Chondrocyte (in vitro differentiated cells): ENCODE data around the gene LYRM4. TPM values are rescaled to one million over a fixed set of nuclear protein-coding genes. Genes with fewer than 3 reads are reported as not detected.

Experiments used
- DNase-seq: peaks from one replicate; pipeline ENCODE4 v3.0.0; 2021; ENCODE audit warnings: mixed read lengths, low spot score
- H3K27ac Mint-ChIP-seq: one replicate; pipeline ENCODE4 v1.8.0; 2021; ENCODE audit warnings: mild to moderate bottlenecking, moderate library complexity, mixed read lengths; ENCODE audit not compliant: unreplicated experiment
- H3K27me3 Mint-ChIP-seq: 2 replicates; pipeline ENCODE4 v1.8.0; 2021; ENCODE audit warnings: low read depth, mixed read lengths
- H3K36me3 Mint-ChIP-seq: 2 replicates; pipeline ENCODE4 v1.8.0; 2021; ENCODE audit warnings: low read depth, mixed read lengths
- H3K4me1 Mint-ChIP-seq: 2 replicates; pipeline ENCODE4 v1.8.0; 2021; ENCODE audit warnings: low read depth, mild to moderate bottlenecking, mixed read lengths
- H3K4me3 Mint-ChIP-seq: one replicate; pipeline ENCODE4 v1.8.0; 2021; ENCODE audit warnings: mild to moderate bottlenecking, moderate library complexity, mixed read lengths; ENCODE audit not compliant: unreplicated experiment
- H3K9me3 Mint-ChIP-seq: 2 replicates; pipeline ENCODE4 v1.8.0; 2021; ENCODE audit warnings: low read depth, mixed read lengths
- total RNA-seq: library from RNA; stranded (reverse); gene quantifications from 3 replicates; pipeline ENCODE4 v1.2.1, GENCODE V29; 2021
- TF ChIP-seq, protein P1 (sequence below): fragments of 200-600 bp; sonication (generic); IDR thresholded peaks from 2 replicates; pipeline ENCODE4 v1.5.0; 2021; ENCODE audit warnings: antibody characterized with exemption, mild to moderate bottlenecking, moderate library complexity

The LYRM4 gene
- total RNA-seq, 1 donor from 2014 or later, result 18.0 TPM

GRCh38 chr6:5205877-5206850, 54.6 kb downstream of the LYRM4 start:
- DNase-seq, result no peak
- Mint-ChIP-seq H3K4me3 (no peak overlapping the region), H3K36me3 (no peaks in the 10 kb centered on the region), H3K9me3 (no peaks in the 10 kb centered on the region), H3K4me1 (peaks cover 73% of the 10 kb centered on the region), H3K27me3 (no peaks in the 10 kb centered on the region), H3K27ac (peak overlapping the region; percentile 82)
- TF ChIP-seq, protein P1, sequence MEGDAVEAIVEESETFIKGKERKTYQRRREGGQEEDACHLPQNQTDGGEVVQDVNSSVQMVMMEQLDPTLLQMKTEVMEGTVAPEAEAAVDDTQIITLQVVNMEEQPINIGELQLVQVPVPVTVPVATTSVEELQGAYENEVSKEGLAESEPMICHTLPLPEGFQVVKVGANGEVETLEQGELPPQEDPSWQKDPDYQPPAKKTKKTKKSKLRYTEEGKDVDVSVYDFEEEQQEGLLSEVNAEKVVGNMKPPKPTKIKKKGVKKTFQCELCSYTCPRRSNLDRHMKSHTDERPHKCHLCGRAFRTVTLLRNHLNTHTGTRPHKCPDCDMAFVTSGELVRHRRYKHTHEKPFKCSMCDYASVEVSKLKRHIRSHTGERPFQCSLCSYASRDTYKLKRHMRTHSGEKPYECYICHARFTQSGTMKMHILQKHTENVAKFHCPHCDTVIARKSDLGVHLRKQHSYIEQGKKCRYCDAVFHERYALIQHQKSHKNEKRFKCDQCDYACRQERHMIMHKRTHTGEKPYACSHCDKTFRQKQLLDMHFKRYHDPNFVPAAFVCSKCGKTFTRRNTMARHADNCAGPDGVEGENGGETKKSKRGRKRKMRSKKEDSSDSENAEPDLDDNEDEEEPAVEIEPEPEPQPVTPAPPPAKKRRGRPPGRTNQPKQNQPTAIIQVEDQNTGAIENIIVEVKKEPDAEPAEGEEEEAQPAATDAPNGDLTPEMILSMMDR, result no peak

DNA sequence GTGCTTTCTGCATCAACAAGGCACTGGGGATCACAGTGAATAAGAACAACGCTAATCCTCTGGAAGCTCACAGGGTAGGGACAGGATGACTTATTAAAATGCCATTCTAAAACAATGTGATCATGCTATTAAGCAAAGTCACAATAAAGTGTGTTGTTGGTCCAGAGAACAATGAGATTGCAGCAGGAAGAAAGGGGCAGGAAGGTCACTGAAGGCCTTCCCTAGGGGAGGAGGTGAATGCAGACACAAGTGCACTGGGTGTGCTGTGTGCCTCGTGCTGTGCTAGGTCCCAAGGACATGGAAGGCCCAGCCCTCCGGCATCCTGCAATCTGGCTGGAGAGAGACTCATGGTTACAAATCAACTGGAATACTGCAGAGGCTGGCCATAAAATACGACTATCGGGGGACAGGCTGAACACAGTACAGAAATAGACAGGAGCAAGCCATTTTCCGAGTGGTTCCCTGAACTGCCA, 55.7 kb downstream of the LYRM4 start:
- H3K4me3 Mint-ChIP-seq, result no peak overlapping the region
- no peaks in the 10 kb centered on the region for H3K36me3 Mint-ChIP-seq
- H3K9me3 Mint-ChIP-seq, result no peaks in the 10 kb centered on the region
- peaks cover 78% of the 10 kb centered on the region for H3K4me1 Mint-ChIP-seq
- no peak for DNase-seq
- H3K27me3 Mint-ChIP-seq, result no peaks in the 10 kb centered on the region
- TF ChIP-seq, protein P1, result no peak
- peak overlapping the region; percentile 82 for H3K27ac Mint-ChIP-seq

DNA sequence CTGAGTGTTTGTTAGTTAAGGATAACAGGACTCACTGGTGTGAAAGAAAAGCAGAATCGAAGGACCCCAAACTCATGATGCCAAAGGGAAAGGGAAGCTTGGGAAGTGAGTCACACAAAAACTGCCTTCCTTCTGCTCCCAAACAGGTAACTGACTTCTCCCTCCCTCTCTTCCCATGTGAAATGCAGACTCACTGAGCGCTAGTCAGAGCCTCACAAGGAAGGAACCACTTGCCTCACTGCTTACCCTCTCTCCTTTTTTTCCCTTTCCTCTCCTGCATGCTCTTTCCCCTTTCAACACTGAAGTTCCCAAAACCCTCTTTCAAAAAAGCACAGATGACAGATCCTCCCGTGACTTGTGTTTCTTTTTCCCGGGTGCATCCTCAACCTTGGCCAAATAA, 56.4 kb downstream of the LYRM4 start:
- Mint-ChIP-seq H3K9me3 (no peaks in the 10 kb centered on the region), H3K36me3 (no peaks in the 10 kb centered on the region), H3K4me1 (peaks cover 71% of the 10 kb centered on the region), H3K27me3 (no peaks in the 10 kb centered on the region), H3K4me3 (no peak overlapping the region), H3K27ac (no peak overlapping the region)
- DNase-seq, result no peak
- TF ChIP-seq, protein P1, result no peak

- no peaks in the 10 kb centered on the region for H3K36me3 Mint-ChIP-seq
- TF ChIP-seq, protein P1, result no peak
- peaks cover 65% of the 10 kb centered on the region for H3K4me1 Mint-ChIP-seq
- DNase-seq, result no peak
- no peaks in the 10 kb centered on the region for H3K27me3 Mint-ChIP-seq
- H3K9me3 Mint-ChIP-seq, result no peaks in the 10 kb centered on the region
- H3K4me3 Mint-ChIP-seq, result no peak overlapping the region
- peak overlapping the region; percentile 10 for H3K27ac Mint-ChIP-seq
These were observed 57.2 kb downstream of the LYRM4 start for GRCh38 chr6:5203546-5203945.

DNA sequence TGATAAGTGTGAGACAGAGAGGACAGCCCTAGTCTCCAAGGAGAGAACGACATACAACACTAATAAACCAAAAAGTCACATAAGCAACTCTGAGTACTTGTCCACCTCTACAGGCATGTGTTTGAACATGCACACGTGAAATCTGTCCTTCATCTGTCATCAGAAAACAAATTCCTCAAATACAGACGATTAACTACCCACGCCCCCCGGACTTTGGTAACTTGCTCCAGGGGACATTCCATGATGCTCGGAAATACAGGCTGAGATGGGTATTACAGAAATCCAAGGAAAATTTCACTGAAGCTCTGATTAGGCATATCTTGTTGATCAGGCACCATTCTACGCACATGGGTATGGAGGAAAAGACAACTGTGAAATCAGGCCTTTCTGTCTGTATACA, 57.8 kb downstream of the LYRM4 start:
- no peaks in the 10 kb centered on the region for H3K36me3 Mint-ChIP-seq
- no peak overlapping the region for H3K27ac Mint-ChIP-seq
- TF ChIP-seq, protein P1, result no peak
- no peaks in the 10 kb centered on the region for H3K27me3 Mint-ChIP-seq
- no peaks in the 10 kb centered on the region for H3K9me3 Mint-ChIP-seq
- DNase-seq, result no peak
- H3K4me1 Mint-ChIP-seq, result peaks cover 59% of the 10 kb centered on the region
- no peak overlapping the region for H3K4me3 Mint-ChIP-seq
